22Rv1 (cell line): ENCODE data around the gene ICA1.

Experiments
- H3K27ac ChIP-seq: fragments of 450-650 bp; 2 replicates; pipeline ENCODE4 v1.5.1; 2017
- ZFX ChIP-seq: fragments of 450-650 bp; IDR thresholded peaks from 2 replicates; pipeline ENCODE4 v1.6.1; 2017; ENCODE audit warnings: antibody characterized with exemption, borderline replicate concordance
- TF ChIP-seq, protein P1 (sequence below): fragments of 450-650 bp; IDR thresholded peaks from 2 replicates; pipeline ENCODE4 v1.5.1; 2017; ENCODE audit warnings: mild to moderate bottlenecking

ICA1 gene

DNA sequence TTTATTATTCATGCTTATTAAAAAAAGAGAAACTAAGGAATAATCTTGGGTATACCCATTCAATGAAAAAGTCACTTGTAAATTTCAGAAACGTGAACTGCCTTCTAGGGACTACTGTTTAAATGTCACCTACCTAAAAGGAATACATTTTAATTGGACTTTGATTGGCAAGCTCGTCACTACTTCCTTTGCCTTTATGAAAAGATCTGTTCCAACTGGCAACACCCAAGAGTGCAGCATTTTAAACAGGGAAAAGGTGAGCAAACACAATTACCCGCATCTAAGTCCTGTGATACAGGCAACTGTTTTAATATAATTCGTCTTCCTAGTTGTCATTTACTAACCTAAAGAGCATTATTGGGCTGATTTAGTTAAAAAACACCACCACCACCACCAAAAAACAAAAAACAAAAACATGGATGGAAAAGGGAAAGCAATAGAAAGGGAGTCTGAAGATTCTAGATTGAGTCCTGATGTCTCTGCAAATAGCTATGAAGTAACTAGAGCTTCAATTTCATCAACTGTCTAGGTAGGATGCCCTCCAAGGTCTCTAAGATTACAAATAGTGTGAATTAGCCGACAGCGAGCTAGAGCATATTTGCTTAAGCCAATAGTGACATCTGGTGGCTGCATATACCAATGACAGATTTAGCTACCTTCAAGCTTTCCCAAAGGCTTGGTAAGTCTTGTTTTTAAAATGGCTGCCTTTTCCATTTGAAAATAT lies 33.8 kb upstream of the ICA1 start:
- no peak for TF ChIP-seq ZFX
- TF ChIP-seq, protein P1, sequence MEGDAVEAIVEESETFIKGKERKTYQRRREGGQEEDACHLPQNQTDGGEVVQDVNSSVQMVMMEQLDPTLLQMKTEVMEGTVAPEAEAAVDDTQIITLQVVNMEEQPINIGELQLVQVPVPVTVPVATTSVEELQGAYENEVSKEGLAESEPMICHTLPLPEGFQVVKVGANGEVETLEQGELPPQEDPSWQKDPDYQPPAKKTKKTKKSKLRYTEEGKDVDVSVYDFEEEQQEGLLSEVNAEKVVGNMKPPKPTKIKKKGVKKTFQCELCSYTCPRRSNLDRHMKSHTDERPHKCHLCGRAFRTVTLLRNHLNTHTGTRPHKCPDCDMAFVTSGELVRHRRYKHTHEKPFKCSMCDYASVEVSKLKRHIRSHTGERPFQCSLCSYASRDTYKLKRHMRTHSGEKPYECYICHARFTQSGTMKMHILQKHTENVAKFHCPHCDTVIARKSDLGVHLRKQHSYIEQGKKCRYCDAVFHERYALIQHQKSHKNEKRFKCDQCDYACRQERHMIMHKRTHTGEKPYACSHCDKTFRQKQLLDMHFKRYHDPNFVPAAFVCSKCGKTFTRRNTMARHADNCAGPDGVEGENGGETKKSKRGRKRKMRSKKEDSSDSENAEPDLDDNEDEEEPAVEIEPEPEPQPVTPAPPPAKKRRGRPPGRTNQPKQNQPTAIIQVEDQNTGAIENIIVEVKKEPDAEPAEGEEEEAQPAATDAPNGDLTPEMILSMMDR: peak; percentile 93
- H3K27ac ChIP-seq: no peak overlapping the region

DNA sequence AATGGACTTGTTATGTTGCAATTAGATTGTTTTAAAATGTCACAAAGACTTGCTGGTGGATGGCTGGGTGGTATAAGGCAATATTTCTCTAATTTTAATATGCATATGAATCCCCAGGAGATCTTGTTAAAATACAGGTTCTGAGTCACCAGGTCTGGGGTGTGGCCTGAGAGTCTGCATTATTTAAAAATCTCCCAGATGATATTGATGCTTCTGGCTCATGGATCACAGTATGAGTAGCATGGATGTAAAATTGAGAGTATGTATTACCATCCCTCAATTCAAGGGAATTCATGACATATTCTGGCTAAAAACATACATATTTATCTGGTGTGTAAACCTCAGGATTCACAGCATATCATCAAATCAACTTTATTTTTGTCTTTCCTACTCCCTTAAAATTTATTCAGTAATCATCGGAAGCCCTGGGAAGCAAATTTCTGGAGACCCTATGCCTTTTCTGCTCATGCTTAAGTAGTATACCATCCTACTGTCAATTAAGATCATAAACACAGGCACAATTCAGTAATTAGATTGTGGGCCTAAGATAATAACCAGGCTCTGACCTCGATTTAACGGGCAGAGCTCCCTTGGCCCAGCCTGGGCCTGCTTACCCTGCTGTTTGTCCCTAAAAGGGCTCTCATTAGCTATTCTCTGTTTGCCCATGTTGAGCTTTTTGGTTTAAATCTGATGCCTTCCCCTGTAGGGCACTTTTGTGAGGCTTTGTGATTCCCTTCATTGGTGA lies 29.6 kb upstream of the ICA1 start:
- TF ChIP-seq, protein P1: no peak
- no peak for TF ChIP-seq ZFX
- H3K27ac ChIP-seq: 0 out of 2 replicates have a peak overlapping the region, but pooled peaks have one; percentile 9

DNA sequence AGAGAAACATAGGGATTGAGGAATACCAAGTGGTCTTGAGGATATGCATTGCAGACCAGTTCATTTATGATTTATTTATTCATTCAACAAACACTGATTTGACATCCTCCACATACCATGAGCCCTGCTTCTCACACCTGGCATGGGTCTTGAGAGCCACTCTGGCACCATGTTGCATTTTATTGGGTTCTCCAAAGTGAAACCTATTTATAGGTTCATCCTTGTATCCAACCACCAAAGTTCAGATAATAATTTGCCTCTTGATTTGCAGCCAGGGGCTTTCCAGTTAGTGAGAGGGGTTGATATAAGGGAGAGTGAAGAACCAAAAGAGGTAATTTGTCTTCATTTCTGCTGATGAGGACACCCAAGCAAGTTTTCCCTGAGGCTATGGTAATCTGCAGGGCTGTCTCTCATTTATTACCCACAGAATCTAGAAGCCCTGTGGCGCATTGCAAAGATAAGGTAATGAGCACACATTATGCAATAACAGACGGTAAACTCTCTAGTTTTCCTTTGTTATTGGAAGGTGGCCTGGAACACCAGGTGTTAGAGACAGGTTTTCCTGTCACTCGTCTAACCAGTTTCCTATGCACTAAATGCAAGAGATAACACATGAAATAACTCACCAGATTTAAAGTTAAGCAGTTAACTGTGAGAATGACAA lies 28.8 kb upstream of the ICA1 start:
- peak overlapping the region; percentile 9; the same call in 1 of the 2 replicates for H3K27ac ChIP-seq
- TF ChIP-seq, protein P1: no peak
- TF ChIP-seq ZFX: no peak

DNA sequence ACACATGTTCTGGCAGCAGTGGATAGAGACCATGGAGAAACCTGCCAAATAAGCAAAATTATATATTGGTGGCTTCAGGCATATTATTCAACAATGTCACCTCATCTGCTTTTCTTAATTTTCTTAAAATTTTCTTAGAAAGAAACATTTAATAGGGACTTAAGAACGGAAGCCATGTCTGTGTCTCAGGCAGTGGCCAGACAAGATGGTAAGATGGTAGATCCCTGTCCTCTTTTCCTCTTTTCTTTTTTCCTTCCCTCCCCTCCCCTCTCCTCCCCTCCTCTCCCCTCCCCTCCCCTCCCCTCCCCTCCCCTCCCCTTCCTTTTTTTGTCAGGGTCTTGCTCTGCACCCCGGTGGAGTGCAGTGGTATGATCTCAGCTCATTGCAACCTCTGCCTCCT lies 24.2 kb upstream of the ICA1 start:
- TF ChIP-seq, protein P1: no peak
- TF ChIP-seq ZFX: no peak
- no peak overlapping the region for H3K27ac ChIP-seq

DNA sequence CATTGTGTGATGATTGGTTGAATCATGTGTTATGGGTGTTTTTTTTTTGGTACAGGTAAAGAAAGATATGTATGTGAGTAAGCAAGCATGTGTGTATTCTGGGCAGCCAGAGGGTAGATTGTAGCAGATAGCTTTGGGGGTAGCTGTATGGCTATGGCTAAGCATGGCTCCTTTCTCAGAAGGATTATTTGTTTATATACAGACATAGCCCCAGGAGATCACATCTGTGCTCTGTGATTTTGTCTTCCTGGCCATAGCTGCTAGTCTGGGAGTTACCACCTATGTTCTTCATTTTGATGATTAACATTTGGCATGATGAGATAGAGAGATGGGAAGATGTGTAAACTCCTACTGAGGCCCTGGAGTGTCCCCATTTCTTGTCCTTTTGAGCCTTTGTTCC lies 23.2 kb upstream of the ICA1 start:
- TF ChIP-seq, protein P1: no peak

DNA sequence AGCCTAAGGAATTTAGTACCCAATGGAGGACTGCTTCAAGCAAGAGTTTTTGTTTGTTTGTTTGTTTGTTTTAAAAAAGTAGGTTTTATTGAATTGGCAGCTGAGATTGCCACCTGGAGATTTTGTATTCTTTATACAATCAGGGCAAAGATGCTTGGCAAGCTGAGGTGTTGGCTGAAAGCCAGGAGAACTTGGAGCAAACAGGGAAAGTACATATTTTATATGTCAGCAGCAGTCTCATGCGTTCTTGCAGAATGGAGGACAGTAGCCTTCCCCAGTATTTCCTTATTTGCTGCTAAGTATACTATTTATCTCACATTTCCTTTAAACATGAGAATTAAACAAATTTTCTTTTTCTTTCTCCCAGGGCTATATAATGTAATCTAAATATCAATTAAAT lies 22.6 kb upstream of the ICA1 start:
- no peak for TF ChIP-seq ZFX
- TF ChIP-seq, protein P1: no peak
- H3K27ac ChIP-seq: no peak overlapping the region

More for the DNA sequence above, 23.2 kb upstream of the ICA1 start:
- no peak overlapping the region for H3K27ac ChIP-seq

DNA sequence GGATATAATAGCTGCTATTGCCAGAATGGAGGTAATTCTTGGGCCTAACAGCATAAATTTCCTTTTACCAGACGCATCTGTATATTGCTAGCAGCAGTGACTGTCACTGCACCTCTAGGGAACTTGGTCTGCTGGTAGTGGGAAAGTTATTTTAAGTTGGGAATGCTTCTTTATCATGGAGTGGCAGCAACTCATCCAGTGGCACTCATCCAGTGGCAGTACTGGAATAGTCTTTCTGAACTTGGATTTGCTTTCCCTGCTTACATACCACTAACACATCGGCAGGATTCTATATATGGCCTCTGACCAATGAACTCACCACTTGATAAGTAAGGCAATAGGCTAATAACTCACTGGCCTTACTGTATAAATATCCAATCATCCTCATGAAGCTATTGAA lies 22.0 kb upstream of the ICA1 start:
- no peak for TF ChIP-seq ZFX
- TF ChIP-seq, protein P1: no peak
- H3K27ac ChIP-seq: no peak overlapping the region
